GM12878 (cell line): ENCODE measurements around the gene MAP3K7.

ENCODE experiments used
- CHD1 ChIP-seq: IDR thresholded peaks from 2 replicates; pipeline ENCODE4 v1.6.1; 2012; ENCODE audit warnings: low read depth, low read length, improper control_type of control experiment
- NFIC ChIP-seq: IDR thresholded peaks from 2 replicates; pipeline ENCODE4 v1.6.1; 2012; ENCODE audit warnings: low read depth, mild to moderate bottlenecking, inconsistent platforms, low read length, moderate library complexity
- NR2C2 ChIP-seq: IDR thresholded peaks from 2 replicates; pipeline ENCODE4 v1.6.1; 2011; ENCODE audit warnings: borderline replicate concordance, low read depth; ENCODE audit not compliant: control insufficient read depth, insufficient read length
- POLR2A ChIP-seq: IDR thresholded peaks from 2 replicates; pipeline ENCODE4 v1.6.1; 2011; ENCODE audit warnings: low read depth, mild to moderate bottlenecking, low read length
- TF ChIP-seq, protein P1 (sequence below), 3 experiments: IDR thresholded peaks in 2 of 3; conservative IDR thresholded peaks in 1 of 3; 2 replicates each; pipeline ENCODE4 v1.5.1; 2011; ENCODE audit warnings: low read depth in 3 of 3, low read length in 3 of 3, mild to moderate bottlenecking in 3 of 3, control low read depth in 2 of 3, moderate library complexity in 2 of 3, inconsistent platforms in 1 of 3, mixed read lengths in 1 of 3; ENCODE audit not compliant: control insufficient read depth in 2 of 3, insufficient read depth in 1 of 3; ENCODE audit errors: extremely low read depth in 1 of 3

DNA sequence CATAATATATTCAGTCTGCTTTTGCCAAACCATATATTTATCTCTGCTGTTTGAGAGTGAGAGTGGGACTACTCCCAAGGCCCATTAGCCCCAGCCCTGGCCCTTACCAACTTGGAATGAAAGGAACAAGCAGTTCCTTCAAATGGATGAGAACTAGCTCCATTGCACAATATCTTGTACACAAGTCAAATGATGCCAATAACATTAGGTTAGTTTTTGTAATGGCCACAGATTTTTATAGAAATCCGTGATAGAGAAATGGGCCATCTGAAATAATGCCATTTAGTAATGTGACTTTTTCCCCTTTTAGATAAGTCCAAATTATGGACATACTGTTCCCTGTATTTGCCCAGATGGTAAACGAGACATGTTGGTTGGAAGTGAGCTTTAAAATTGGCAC lies 117.0 kb downstream of the MAP3K7 start:
- TF ChIP-seq, protein P1, sequence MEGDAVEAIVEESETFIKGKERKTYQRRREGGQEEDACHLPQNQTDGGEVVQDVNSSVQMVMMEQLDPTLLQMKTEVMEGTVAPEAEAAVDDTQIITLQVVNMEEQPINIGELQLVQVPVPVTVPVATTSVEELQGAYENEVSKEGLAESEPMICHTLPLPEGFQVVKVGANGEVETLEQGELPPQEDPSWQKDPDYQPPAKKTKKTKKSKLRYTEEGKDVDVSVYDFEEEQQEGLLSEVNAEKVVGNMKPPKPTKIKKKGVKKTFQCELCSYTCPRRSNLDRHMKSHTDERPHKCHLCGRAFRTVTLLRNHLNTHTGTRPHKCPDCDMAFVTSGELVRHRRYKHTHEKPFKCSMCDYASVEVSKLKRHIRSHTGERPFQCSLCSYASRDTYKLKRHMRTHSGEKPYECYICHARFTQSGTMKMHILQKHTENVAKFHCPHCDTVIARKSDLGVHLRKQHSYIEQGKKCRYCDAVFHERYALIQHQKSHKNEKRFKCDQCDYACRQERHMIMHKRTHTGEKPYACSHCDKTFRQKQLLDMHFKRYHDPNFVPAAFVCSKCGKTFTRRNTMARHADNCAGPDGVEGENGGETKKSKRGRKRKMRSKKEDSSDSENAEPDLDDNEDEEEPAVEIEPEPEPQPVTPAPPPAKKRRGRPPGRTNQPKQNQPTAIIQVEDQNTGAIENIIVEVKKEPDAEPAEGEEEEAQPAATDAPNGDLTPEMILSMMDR (IDR thresholded peaks at IDR 0.05 in 2 of 3, conservative IDR thresholded peaks at IDR 0.05 in 1 of 3; ENCODE audit: control insufficient read depth in 2 of 3, extremely low read depth in 1 of 3, insufficient read depth in 1 of 3, low read depth in 3 of 3, low read length in 3 of 3), result no peak
- TF ChIP-seq POLR2A, result no peak
- TF ChIP-seq CHD1, result no peak
- no peak for TF ChIP-seq NFIC
- no peak for TF ChIP-seq NR2C2
